HG02763 (cell line): ENCODE results near the gene PARVB.

Source experiments
- ATAC-seq: cut with Tn5 transposase; IDR thresholded peaks from one replicate; pipeline ENCODE4 v1.9.1; 2021; ENCODE audit warnings: mild to moderate bottlenecking, moderate library complexity; ENCODE audit not compliant: unreplicated experiment

The PARVB gene

DNA sequence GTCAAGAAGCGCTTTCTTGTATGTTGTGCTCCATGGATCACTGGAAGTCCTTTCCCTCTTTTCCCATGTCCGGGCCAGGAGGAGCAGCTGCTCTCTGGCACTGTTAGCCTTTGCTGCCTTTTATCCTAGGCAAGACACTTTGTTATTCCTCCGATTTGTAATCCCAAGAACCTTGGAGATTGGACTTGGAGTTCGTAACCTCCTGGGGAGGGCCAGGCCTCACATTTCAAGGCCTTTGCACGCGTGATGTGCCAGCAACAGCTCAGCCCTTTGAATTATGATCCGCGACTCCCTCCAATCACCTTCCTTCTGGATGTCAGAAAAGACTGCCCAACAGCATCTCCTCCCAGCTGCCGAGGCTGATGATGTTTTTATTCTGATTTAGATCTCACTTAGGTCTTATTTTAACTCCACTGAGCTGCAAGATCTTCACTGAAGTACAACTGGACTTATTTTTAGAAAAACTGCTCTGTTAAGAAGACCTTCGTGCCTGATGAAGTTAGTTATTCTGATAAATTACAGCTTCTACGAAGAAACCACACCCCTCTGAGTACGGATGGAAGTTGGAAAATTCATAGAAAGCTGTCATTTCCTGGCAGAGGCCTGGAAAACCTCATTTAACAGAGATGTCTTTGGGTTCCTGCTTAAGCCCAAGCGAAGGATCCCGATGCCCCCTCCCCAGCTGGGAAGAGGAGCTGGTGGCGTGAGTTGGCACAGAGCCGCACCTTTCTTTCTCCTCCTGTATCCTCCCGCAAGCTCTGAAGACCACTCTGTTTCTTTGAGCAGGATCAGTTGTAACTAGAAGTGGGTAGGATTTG lies 62.4 kb downstream of the PARVB start:
- no peak for ATAC-seq

DNA sequence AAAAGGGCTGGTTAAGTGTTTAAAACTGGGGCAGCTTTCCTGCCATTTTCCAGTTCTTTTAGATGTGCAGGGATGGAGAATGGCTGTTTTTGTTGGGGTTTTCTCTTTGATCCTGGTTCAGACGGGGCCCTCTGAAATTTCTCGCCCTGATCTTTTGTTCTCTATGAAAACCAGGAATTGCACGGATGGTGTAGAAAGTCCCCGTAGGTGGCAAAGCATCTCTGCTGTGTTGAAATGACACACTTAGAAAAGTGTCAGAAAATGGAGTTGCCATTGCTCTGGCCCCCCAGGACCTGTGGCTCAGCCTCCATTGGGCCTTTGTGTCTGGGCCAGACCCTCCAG lies 63.0 kb downstream of the PARVB start:
- no peak for ATAC-seq

DNA sequence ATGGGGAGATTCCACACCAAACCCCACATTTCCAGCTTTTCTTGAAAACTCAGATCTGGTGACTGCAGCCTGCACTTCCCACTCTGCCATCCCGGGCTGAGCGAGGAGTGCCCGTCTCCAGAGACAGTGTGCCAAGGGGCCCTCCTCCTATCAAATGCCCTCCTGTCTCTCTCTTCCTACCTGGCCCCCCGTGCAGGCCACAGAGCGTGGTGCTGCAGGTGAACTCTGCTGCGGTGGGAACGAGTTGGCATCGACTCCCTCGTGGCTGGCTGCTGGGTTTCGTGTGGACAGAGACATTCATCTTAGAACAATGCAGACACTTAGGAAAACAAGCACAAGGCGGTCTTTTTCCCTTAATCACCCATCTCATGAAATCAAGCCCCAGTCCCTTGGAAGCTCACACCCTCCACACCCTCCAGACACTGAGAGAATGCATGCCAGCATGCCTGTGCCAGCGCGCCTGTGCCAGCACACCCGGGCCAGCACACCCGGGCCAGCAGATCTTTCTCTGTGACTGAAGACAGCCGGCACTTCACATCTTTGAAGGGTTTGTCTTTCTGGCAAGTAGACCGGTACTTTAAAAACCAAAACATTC lies 65.0 kb downstream of the PARVB start:
- ATAC-seq: no peak

DNA sequence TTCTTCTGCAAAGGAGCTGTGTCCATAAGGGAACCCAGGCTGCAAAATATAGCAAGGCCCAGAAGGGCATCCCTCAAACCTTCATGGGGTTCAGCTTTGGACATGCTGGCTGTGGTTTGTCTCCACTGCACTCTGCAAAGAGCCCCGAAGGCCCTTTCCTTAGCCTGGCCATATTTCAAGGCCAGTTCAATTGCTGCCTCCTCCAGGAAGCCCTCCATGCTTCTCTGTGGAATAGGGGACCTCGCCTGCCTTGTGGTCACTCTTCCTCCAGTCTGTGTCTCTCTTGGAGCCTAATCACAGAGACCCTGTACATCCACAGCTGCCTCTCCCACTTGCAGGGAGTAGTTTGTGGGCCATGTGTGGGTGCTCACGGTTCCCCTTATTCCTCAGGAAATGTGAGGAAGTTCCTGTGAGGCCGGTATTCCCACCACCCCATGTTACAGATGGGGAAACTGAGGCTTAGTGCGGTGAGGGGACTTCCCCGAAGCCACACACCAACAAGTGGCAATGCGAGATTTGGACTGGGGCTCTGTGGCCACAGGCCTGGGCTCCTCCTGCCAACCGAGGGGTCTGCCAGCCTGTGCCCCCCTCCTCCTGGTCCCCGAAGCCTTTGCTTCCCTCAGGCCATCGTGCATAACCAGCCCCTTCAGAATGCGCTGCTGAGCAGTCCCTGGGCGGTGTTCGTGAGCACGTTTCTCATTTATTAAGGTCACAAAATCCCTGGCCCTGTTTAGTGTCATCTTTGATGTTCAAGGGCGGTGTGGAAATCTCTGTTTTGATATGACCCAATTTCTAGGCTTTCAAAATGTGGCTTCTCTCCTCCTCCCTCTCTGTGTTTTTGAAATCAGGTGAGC lies 65.8 kb downstream of the PARVB start:
- ATAC-seq: no peak

DNA sequence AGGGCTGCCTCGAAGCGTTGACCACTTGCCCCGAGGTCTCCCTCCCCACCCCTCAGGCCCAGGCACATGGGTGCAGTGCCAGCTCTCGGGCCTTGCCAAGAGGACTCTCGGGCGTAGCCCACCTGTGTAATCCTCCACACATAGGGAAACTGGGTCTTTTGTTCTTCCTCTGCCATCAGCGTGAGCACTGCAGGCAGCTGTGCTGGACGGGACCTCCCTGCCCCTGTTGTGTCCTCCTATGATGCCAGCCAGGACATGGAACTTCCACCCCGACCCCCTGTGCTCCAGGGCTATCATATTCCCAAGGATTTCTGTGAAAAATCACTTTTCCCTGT lies 66.4 kb downstream of the PARVB start:
- ATAC-seq: no peak

DNA sequence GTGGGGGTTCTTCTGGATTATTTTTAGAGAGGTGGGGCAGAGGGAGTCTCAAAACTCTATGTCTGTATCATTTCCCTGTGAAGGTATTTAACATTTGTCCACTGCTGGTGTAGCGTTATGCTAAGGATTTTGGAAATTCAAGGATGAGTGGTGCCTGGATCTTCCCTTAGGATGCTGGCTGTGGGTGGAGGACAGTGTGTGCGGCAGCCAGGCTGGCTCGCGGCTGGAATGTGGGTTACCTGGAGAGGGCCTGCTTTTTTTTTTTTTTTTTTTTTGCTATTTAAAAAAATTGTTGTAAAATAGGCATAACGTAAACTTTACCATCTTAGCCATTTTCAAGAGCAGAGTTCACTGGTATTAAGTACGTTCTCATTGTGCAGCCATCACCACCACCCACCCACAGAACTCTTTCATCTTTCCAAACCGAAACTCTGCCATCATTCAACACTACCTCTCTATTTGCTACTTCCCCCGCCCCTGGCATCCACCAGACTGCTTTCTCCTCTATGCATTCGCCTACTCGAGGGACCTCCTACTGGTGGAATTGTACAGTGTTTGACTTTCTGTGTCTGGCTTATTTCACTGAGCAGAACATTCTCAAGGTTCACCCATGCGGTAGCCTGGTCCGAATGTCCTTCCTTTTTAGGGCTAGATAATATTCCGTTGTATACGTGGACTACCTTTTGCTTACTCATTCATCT lies 67.1 kb downstream of the PARVB start:
- ATAC-seq: no peak

DNA sequence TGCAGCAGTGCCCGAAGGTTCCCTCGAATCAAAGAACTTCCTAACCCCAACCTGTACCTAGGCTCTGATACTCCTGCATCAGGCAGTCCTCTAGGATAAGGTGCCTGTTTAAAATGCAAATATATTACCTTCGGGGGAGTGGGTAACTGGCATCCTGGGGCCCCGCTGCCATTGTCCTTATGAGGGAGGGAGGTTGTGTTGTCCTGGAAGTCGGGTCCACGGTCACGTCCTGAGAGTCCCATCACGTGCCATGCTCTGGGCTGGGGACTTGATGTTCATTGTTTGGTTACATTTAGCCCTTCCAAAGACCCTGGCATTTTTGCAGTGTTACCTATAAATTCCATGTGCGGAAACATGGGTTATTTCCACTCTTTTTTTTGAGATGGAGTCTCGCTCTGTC lies 67.6 kb downstream of the PARVB start:
- ATAC-seq: no peak

DNA sequence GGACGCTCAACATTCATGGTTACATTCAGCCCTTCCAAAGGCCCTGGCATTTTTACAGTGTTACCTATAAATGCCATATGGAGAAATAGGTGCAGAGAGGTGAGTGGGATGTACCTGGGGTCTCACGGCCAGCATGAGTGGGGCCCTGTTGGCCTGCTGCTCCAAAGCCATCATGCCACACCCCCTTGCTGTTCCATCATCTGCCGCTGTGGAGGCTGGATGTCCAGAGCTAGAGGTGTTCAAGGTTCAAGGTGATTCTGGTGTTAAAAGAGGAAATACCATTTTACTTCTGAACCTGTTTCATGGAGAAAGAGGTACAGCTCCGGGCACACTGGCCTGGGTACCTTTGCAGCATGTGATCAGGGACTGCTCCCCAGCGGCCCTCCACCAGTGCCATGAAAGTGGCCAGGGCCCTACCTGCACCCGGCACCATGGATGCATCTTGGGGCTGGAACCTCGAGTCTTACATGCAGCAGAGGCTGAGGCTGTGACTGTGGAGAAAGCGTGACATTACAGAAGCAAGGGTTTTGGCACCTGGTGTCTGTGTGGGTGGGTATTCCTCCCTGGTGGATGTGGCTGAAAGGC lies 68.6 kb downstream of the PARVB start:
- ATAC-seq: no peak

DNA sequence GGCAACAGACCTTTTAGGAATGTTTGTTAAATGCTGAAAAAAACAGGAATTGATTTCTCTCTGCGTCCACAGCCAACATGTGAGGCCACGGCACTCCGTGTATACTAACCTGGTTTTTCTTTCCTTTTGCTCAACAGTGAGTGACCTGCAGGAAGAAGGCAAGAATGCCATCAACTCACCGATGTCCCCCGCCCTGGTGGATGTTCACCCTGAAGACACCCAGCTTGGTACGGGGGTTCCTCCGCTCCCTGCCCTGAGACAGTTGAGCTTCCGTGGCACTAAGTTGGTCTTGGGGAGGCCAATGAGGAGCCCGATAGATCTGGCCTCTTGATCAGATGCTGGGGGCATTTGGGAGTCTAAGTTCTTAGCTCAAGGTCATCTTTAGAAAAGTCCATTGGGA lies 69.7 kb downstream of the PARVB start:
- no peak for ATAC-seq

DNA sequence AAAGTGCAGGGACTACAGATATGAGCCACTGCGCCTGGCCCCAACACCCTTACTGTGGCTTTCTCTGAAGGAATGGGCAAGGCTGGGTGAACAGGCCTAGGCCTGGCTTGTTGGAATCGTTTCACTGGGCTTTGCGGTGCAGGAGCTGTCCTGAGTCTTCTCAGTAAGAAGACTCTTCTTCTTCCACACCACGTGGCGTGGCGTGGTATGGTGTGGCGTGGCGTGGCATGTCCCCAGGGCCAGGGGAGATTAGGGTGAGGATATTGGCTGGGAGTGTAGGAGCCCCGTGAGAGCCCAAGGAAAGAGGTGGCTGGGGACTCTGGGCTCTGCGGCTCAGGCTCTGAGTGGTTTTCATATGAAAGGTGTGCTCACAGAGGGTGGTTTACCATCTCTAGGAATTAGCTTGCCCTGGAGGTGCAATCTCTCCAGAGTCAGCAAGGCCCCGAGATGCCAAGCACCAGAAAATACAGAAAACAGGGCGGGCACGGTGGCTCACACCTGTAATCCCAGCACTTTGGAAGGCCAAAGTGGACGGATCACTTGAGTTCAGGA lies 70.7 kb downstream of the PARVB start:
- ATAC-seq: no peak

DNA sequence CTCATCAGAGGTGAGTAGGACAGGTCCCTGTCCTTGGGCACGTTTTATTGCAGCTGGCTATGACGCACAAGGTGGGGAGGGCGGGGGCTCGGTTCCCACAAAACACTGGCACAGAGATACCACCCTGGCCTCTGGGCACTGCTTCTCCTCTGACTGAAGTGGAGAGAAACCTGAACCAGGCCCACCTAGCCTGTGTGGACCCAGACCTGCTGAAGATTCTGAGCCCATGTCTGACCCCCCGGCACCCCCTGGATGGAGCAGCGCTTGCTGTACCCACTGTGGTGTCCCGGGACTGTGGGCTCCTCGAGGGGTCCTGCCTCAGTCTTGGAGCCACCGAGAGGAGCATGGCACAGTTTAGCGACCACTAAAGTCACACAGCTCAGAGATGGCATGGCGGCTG lies 72.6 kb downstream of the PARVB start:
- no peak for ATAC-seq

DNA sequence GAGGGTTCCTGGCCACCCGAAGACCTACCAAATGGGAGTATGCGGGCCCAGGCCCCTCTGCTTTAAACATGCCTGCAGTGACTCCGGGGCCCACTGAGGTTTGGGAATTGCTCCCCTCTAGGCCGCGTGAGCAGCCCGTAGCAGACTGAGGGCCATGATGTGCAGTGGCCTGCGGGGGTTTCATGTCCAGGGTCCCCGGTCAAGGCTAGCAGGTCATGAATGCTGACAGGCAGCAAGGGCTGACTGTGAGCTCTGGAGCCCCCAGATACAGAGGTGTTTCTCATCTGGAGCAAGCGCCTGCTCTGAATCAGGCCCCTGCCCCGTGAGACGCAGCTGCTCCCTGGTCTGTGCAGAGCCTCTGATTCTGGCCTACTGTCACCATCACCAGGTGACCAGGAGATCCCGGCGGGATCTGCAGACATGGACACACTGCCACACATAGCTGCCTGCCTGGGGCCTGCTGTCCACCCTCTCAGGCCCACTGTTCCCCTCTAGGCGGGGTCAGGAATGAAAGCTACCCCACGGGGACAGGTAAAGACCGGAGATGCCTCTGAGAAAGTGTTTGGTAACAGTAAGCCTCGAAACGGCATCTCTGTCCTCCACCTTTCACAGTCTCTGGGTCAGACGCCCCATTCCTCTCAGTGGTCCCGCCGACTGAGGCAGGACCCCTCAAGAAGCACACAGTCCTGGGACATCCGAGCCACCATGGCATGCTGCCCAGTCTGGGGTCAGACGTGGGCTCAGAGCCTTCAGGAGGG lies 73.3 kb downstream of the PARVB start:
- no peak for ATAC-seq

DNA sequence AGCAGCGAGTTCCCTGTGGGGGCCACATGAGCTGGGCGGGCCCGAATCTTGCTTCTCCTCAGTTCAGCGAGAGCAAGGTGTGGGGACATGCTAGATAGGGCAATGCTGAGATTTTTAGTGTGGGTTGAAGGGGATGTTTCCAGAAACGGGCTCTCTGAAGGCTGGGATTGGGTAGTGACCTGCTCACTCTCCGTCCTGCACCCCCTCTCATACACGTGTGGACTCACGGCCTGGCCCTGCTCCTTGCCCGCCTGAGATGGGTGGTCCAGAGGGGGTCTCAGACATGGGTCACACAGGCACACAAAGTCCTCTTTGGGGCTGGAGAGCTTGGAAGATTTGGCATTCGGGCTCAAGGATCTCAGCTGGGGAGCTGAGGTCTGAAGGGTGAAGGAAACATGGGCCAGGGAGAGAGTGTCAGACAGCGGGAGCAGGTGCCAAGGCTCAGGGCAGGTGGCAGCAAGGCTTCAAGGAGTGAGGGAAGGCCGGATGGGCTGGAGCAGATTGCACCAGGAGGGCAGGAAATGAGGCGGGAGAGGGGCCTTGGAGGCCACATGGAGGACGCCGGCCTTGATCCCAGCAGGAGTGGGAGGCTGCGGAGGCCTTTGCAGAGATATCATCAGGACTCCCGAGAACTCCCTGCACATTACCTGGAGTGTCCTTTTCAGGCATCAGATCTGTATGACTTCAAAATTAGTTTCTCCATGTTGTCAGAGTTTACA lies 74.1 kb downstream of the PARVB start:
- no peak for ATAC-seq

DNA sequence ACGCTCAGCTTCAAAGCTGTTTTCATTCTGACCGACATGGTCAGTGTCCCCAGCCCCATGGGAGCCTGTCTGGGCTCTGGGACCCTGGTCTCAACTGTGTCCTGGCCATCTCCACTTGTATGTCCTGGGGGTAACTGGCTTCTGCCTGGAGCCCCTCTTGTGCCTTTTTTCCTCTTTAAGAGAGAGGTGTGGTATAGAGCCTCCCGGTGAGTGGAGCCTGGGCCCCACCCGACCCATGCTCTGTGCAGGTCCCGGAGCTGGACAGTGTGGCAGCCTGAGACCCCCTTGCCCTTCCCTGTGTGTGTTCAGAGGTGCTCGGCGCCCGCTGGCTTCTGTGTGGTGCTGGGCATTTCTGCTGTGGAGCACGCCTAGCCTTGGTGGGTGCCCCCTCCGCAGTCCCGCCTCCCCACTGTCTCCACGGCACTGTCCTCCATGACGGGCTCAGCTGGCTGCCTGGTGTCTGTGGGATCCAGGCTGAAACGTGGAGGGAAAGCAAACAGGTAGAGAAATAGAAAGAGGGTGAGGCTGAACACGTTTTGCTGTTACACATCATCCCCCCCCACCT lies 74.9 kb downstream of the PARVB start:
- ATAC-seq: no peak

DNA sequence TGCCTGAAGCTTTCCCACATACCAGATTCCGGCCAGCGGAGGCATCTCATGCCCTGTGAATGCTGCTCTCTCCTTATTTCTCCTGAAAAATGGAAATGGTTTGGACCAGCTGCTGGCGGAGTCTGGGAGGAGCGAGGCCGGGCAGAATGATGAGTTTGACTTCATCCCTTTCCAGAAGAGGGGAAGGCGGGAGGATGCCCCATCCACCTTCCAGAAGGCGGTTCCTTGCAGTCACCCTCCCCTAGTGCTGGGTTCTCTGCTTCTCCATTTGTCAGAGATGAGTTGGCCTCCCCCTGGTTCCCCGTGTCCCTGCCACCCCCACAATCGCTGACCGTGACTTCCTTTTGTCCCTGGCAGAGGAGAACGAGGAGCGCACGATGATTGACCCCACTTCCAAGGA lies 75.6 kb downstream of the PARVB start:
- no peak for ATAC-seq

DNA sequence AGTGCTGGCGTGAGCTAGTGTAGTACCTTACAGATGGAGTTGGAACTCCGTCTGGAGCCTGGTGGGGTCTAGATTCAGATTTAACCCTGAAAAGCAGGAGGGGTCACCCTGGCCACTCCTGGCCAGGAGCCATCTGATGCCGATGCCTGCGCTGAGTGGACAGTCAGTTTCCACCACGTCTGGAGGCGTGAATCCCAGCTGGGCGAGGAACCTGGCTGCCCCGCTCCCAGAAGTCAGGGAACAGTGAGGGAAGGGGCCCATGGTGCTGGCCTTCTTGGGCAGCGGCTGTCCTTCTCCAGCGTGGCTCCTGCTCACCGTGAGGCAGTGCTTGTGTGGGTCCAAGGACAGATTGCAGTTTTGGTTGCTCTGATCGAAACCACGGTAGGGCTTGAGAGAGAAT lies 76.3 kb downstream of the PARVB start:
- no peak for ATAC-seq

DNA sequence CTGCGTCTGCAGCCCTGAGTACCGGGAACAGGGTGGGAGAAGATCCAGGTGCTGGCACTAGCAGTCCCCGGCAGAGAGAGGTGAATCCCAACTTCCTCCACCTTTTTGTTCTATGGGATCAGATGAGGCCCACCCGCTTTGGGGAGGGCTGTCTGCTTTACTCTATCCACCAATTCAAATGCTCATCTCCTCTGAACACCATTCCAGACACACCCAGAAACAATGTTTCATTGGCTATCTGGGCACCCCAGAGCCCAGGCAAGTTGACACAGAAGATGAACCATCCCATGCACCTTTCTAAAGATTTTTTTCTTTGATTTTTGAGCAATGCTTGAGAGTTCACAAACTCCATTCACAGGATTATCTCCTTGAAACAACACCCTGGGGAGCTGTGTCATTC lies 78.0 kb downstream of the PARVB start:
- ATAC-seq: no peak

DNA sequence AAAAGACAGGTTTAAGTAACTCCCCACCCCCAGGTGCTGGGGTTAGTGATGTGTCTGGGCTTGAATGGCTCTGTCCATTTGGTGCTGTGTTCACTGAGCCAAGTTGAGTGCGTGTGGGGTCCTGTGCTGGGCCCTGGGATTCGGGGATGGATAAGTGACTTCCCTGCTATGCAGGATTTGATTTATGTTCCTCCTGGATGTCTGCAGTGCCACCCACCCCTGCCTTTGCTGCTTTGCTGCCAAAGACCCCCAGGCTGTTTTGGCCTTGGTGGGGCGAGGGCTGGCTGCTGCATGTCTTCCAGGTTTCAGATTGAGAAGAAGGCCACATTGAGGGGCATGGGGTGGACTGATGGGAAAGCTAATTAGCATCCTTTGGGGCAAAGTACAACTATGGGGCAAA lies 78.8 kb downstream of the PARVB start:
- no peak for ATAC-seq
